Measurements from ENCODE around the gene MRPL2.

Gene MRPL2

GRCh38 chr6:43088654-43089056 lies 29.4 kb upstream of the MRPL2 start (continued):
- peak; percentile 75 for TF ChIP-seq ZBTB21 (tag by site-specific recombination; IDR thresholded peaks at IDR 0.05)
- TF ChIP-seq ZNF354C (tag by site-specific recombination; IDR thresholded peaks at IDR 0.05; ENCODE audit: borderline replicate concordance, low read depth) = peak; percentile 96
- TF ChIP-seq ZNF19 (tag by site-specific recombination; IDR thresholded peaks at IDR 0.05; ENCODE audit: low read depth) = peak; percentile 97
- 0 out of 2 replicates have a peak, but pooled peaks have one; percentile 31 for TF ChIP-seq PRDM10 (tag by site-specific recombination; IDR thresholded peaks at IDR 0.05)
- no peak for TF ChIP-seq ZNF416 (tag by site-specific recombination; IDR thresholded peaks at IDR 0.05)
- peak; percentile 93 for TF ChIP-seq ZFP37 (tag by site-specific recombination; IDR thresholded peaks at IDR 0.05)
- TF ChIP-seq RBAK (tag by site-specific recombination; IDR thresholded peaks at IDR 0.05) = peak; percentile 89
- peak; percentile 99 for TF ChIP-seq ZNF518A (tag by site-specific recombination; conservative IDR thresholded peaks at IDR 0.05; ENCODE audit: low read depth)
- peak; percentile 97 for TF ChIP-seq ZNF433 (tag by site-specific recombination; IDR thresholded peaks at IDR 0.05; ENCODE audit: low read depth)
- TF ChIP-seq SALL2 (tag by site-specific recombination; IDR thresholded peaks at IDR 0.05; ENCODE audit: borderline replicate concordance) = no peak
- TF ChIP-seq ZNF138 (tag by site-specific recombination; IDR thresholded peaks at IDR 0.05; ENCODE audit: borderline replicate concordance) = peak; percentile 98
- TF ChIP-seq ZNF792 (tag by site-specific recombination; IDR thresholded peaks at IDR 0.05) = no peak
- no peak for TF ChIP-seq ZEB2 (tag by site-specific recombination; IDR thresholded peaks at IDR 0.05)
- TF ChIP-seq ZNF580 (tag by site-specific recombination; IDR thresholded peaks at IDR 0.05) = peak; percentile 80; the same call in 1 of the 2 replicates
- TF ChIP-seq ZNF26 (tag by site-specific recombination; IDR thresholded peaks at IDR 0.05) = no peak
- peak; percentile 86; the same call in 1 of the 2 replicates for TF ChIP-seq ZNF530 (tag by site-specific recombination; IDR thresholded peaks at IDR 0.05; ENCODE audit: low read depth)
- peak; percentile 63; the same call in 1 of the 2 replicates for TF ChIP-seq ZNF146 (tag by site-specific recombination; IDR thresholded peaks at IDR 0.05)
- TF ChIP-seq ZNF341 (tag by site-specific recombination; IDR thresholded peaks at IDR 0.05; ENCODE audit: low read depth) = peak; percentile 60
- TF ChIP-seq ZFHX2 (tag by site-specific recombination; conservative IDR thresholded peaks at IDR 0.05) = peak; percentile 97
- no peak for TF ChIP-seq ZBTB6 (tag by site-specific recombination; IDR thresholded peaks at IDR 0.05)
- TF ChIP-seq ZNF639 (tag by site-specific recombination; IDR thresholded peaks at IDR 0.05) = peak; percentile 85
- TF ChIP-seq ZNF121 (tag by site-specific recombination; IDR thresholded peaks at IDR 0.05) = peak; percentile 68; the same call in 1 of the 2 replicates
- 0 out of 2 replicates have a peak, but pooled peaks have one; percentile 49 for TF ChIP-seq ZNF785 (tag by site-specific recombination; IDR thresholded peaks at IDR 0.05)
- peak; percentile 62 for TF ChIP-seq HIC1 (tag by site-specific recombination; IDR thresholded peaks at IDR 0.05)
- TF ChIP-seq KLF10 (tag by site-specific recombination; IDR thresholded peaks at IDR 0.05) = no peak

Measured in HEK293 (cell line).